GM10266 (cell line): ENCODE measurements around the gene WFDC10B.
"Not testable (repeated sequence)": the region's sequence is repeated elsewhere in the genome, so short reads cannot be mapped to it uniquely, and the experiment has no call there.

ENCODE experiments used
- DNase-seq: peaks from one replicate; pipeline ENCODE4 v3.0.0; 2012; ENCODE audit errors: extremely low spot score
- TF ChIP-seq, protein P1 (sequence below): IDR thresholded peaks from 2 replicates; pipeline ENCODE4 v1.5.1; 2012; ENCODE audit warnings: mild to moderate bottlenecking, low read depth; ENCODE audit not compliant: control insufficient read depth, insufficient read depth; ENCODE audit errors: missing control alignments

Gene WFDC10B

DNA sequence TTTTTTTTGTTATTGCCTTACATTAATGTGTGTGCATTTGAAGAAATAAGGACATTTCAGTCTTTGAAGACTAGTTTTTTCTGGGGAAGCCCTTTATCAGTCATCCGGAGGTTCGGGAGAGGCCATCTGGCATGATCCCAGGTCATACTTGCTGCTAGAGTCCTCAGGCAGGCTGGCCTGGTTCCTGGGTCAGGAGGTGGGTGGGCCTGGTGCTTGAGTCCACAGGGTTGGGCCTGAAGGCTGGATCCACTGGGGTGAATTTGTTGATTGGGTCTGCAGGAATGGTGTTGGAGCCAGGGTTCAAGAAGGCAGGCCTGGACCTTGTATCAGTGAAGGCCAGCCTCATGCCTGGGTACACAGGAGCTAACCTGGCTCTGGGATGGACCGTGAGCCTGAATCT lies 57.9 kb downstream of the WFDC10B start:
- TF ChIP-seq, protein P1, sequence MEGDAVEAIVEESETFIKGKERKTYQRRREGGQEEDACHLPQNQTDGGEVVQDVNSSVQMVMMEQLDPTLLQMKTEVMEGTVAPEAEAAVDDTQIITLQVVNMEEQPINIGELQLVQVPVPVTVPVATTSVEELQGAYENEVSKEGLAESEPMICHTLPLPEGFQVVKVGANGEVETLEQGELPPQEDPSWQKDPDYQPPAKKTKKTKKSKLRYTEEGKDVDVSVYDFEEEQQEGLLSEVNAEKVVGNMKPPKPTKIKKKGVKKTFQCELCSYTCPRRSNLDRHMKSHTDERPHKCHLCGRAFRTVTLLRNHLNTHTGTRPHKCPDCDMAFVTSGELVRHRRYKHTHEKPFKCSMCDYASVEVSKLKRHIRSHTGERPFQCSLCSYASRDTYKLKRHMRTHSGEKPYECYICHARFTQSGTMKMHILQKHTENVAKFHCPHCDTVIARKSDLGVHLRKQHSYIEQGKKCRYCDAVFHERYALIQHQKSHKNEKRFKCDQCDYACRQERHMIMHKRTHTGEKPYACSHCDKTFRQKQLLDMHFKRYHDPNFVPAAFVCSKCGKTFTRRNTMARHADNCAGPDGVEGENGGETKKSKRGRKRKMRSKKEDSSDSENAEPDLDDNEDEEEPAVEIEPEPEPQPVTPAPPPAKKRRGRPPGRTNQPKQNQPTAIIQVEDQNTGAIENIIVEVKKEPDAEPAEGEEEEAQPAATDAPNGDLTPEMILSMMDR = no peak
- no peak for DNase-seq

DNA sequence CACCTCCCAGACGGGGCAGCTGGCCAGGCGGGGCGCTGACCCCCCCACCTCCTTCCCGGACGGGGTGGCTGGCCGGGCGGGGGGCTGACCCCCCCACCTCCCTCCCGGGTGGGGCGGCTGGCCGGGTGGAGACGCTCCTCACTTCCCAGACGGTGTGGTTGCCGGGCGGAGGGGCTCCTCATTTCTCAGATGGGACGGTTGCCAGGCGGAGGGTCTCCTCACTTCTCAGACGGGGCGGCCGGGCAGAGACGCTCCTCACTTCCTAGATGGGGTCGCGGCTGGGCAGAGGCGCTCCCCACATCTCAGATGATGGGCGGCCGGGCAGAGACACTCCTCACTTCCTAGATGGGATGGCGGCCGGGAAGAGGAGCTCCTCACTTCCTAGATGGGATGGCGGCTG lies 59.0 kb downstream of the WFDC10B start:
- DNase-seq = not testable (repeated sequence)

DNA sequence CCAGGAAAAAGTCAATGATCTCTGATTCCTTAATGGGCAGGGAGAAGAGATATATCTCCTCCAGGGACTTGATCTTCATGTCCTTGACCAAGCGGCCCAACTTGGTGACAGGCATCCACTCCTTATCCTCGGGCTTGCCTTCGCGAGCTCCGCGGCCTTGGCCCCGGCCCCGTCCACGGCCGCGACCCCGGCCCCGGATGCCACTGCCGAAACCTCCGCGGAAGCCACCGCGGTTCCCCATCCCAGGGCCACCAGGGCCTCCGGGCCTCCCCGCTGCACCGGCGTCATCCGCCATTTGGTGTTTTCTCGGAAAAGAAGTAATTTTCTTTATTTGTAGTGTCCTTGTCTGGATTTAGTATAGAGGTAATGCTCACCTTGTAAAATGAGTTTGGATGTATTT lies 63.7 kb downstream of the WFDC10B start:
- DNase-seq = not testable (repeated sequence)

DNA sequence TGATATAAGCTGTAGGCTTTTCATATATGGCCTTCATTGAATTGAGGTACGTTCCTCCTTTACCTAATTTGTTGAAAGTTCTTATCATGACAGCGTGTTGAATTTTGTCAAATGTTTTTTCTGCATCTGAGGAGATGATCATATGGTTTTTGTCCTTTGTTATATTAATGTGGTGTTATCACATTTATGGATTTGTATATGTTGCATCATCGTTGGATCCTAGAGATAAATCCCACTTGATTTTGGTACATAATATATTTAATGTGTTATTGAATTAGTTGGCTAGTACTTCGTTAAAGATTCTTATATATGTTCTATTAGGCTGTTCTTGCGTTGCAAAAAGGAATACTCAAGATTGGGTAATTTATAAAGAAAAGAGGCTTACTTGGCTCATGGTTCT lies 65.1 kb downstream of the WFDC10B start:
- no peak for DNase-seq
- TF ChIP-seq, protein P1 = no peak

DNA sequence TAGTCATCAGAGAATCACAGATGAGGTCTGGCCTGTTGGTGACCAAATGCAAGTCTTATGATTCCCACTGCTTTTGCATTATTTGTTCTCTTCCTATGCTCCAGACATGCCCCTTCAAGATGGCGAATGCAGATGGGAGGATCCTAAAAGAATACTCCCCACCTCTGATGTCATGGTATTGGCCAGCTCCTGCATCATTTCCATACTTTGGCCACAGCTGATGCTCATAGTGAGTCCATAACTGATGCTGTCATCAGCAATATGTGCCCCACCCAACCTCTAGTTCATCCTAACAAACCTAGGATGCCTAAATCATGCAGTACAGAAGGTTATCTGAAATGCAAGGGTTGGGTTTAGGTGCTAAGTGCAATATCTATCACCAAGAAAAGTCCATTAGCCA lies 68.3 kb downstream of the WFDC10B start:
- DNase-seq = no peak
- TF ChIP-seq, protein P1 = no peak
